Measurements from ENCODE around the gene TRABD. TPM values are rescaled to one million over a fixed set of nuclear protein-coding genes. Genes with fewer than 3 reads are reported as not detected.
"Not testable (repeated sequence)": the region's sequence is repeated elsewhere in the genome, so short reads cannot be mapped to it uniquely, and the experiment has no call there.

The TRABD gene
- total RNA-seq, 1 donor from 2014 or later: 16.2 TPM

DNA sequence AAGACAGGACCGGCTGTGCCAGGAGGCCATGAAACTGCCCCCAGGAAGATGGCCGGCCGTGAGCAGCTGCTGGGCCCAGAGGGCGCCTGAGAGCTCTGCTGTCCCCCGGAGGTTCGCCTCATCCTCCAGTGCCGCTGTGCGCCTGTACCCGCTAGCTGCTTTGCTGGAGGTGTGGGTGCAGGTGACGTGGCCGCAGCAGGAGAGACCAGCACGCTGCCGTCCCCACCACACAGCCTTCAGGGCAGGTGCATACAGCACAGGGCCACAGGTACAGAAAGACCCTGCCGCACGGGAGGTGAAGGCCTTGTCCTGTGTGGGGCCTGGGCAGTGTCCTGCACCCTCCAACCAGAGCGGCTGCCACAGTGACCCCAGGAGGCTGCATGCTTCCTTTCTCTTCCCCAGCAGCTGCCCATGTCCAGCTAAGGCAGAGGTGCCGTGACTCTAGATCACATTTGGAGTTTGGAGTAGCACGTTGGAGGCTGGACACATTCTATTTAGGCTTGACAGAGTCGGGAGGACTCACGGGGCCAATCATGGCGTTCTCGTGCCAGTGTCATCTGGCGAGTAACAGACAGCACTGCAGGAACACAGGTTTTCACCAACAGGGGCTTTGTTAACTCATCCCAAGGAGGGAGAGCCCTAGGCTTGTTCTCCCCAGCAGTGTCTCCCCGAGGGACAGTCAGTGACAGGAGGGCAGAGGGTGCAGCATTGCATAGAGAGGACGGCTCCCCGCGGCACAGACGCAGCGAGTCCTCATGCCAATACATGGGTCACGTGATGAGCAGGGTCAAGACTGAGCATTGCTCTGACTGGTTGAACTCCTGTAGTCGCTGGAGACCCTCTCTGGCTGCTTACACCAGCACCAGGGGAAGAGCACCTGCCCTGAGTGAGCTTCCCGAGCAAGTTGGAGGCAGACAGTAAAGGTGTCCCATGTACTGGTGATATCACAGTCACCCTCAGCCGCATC, 33.9 kb upstream of the TRABD start:
- DNase-seq (ENCODE audit: low read depth in 2 of 2): no peak

DNA sequence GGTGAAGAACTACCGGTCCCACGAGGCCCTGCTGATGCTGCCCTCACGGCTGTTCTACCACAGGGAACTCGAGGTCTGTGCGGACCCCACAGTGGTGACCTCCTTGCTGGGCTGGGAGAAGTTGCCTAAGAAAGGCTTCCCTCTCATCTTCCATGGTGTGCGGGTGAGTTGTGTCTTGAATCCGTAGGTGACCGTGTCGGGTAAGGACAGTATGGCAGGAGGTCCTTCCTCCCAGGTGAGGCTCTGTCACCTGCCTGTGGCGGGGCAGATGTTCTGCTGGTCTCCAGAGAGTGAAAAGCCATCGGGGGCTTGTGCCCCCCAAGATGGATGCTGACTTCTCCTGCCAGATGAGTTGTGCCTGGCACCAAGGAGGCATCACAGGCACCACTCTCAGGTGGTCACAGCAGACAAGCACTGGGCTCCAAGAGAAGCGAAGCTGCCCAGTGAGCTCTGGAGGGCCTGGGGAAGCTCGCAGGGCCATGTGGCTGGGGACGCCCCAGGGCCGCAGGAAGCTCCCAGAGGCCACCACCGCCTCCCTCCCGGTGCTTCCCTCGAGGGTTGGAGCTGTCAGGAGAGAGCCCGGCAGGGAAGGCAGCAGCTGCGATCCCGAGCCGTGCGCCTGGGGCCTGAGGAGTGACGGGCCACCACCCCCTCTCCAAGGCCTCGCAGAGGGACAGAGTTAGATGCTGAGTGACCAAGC, 32.5 kb upstream of the TRABD start:
- no peak for DNase-seq (ENCODE audit: low read depth in 2 of 2)

DNA sequence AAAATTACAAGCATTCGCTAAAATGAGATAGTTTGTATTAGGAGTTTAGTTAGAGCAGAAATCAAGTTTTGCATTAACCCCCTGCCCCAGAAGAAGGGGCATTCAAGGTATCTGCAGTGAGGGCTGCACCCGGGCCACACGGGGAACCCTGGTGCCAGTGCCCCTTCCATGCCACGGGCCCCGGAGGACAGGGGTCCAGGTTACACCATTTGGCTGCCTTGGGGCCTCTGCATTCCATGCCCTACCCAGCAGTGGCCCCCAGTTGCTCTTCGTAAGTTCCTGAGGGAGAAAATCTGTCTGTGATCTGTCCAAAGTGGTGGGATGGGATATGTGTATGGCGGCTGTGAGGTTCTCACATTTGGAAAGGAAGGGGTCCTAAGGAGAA, 32.0 kb upstream of the TRABD start:
- DNase-seq (ENCODE audit: low read depth in 2 of 2): no peak

DNA sequence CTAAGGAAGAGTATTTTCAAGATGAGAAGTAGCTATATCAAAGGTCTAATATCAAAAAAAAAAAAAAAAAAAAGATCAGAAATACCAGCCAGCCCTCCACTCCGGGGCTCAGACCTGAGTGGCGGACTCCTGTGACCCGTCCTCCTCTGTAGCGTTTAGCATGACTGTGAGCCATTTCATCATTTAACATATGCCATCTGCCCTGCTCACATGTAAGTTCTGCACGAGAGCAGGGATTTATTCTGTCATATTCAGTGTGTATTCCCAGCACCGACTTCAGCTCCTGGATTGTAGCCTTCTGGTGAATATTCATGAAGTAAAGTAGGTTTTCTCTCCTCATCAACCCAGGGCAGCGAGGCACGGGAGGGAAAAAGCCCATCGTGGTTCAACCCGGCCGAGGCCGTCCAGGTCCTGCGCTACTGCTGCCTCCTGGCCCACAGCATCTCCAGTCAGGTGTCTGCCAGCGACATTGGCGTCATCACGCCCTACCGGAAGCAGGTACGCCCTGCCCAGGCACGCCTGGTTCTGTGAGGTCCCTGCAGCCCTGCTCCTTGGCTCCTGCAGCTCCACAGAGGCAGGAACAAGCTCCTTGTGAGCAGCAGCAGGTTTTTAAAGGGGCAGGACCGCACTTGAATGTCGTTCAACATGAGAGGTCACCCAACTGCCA, 27.9 kb upstream of the TRABD start:
- DNase-seq (ENCODE audit: low read depth in 2 of 2): no peak

DNA sequence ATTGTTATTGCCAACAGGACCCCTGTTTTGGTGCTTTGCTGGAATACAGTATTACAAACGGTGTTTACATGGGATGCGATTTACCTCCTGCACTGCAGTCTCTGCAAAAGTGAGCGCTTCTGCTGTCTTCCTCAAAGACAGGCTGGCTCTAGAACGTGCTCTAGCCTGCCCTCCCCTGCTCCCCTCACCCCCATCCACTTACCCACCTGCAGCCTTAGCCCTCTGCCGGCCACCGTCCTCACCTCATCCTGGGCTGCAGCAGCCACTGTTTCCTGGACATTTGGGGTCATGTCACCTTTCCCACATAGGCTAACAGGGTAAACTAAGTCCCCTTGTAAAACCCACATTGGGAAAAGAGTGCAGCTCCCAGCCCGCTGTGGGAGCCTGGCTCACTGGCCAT, 24.8 kb upstream of the TRABD start:
- no peak for DNase-seq (ENCODE audit: low read depth in 2 of 2)

DNA sequence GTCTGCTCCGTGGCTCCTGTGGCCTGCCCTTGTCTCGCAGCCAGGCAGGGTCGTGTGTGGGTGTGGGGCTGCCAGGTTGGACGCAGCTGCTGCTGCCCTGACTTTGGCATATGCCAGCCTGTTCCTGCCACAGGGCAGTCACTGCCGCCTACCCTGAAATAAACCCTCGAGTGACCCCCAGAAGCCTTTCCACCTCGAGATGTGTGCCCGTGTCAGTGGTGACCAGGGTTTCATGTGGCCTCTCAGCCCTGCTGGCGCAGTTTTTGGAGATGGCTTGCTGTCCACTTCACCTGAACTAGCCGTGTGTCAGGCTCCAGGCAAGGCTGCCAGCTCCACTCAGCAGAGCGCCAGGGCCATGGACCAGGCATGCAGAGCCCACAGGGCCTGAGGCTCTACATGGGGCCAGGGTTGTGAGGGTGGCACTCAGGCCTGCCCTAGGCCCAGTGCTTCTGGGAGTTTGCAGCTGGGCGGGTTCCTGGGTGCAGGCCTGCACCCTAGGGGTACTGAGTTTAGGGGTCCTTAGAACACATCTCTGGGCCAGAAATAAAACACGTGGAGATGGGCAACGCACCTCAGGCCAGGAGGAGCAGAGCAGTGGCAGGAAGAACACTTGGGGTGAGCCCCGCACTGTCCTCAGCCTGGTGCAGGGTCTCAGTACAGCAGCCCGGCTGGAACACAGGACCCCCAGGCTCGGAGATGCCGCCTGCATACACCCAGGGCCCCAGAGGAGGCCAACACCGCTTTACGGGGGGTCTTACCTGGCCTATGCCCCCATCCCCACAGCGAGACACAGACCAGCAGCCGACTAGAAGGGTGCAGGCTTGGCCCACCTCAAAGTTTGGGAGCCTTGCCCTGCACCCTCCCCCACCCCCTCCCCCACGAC, 24.0 kb upstream of the TRABD start:
- DNase-seq (ENCODE audit: low read depth in 2 of 2): no peak

DNA sequence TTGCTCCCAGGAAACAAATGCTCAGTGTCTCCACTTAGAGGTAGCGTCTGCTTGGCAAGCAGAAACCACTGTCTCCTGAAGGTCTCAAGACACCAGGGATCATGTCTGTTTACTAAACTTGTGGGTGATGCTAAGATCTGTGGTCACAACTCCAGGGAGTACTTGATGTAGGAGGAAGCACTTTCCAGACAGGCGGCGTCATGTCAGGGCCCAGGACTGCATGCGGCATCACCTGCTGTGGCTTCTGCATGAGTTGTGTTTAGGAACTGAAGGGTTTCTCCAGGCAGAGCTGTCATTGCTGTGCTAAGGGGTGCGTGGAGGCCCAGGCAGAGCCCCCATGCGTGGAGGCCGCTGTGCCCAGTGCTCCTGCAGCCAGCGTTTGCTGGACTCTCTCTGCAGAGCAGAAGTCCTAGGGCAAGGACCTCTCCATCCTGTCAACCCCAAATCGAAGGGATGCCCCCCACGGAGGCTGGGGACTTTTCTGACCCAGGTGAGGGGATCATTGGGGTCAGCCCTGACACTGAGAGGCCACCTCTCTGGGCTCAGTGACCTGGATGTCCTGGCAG, 23.2 kb upstream of the TRABD start:
- DNase-seq (ENCODE audit: low read depth in 2 of 2): no peak

DNA sequence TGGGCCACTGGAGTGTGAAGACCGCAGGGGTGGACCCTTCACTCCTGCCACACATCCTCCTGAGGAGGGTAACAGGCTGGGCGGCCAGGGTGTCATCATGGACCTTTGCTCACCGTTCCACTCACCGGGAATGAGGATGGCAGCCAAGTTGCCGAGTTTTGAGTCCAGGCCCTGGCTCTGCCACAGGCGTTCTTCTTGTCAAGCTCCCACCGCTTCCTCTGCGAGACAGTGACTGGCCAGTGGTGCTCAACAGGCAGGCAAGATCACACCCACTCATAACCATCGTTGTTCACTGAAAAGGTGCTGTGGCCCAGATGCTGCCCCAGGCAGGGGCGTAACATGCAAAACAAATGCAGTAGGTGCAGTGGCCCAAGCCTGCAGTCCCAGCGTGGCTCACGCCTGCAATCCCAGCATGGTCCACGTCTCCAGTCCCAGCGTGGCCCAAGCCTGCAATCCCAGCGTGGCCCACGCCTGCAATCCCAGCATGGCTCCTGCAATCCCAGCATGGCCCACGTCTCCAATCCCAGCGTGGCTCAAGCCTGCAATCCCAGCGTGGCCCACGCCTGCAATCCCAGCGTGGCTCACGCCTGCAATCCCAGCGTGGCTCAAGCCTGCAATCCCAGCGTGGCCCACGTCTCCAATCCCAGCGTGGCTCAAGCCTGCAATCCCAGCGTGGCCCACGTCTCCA, 20.1 kb upstream of the TRABD start:
- DNase-seq (ENCODE audit: low read depth in 2 of 2): no peak

DNA sequence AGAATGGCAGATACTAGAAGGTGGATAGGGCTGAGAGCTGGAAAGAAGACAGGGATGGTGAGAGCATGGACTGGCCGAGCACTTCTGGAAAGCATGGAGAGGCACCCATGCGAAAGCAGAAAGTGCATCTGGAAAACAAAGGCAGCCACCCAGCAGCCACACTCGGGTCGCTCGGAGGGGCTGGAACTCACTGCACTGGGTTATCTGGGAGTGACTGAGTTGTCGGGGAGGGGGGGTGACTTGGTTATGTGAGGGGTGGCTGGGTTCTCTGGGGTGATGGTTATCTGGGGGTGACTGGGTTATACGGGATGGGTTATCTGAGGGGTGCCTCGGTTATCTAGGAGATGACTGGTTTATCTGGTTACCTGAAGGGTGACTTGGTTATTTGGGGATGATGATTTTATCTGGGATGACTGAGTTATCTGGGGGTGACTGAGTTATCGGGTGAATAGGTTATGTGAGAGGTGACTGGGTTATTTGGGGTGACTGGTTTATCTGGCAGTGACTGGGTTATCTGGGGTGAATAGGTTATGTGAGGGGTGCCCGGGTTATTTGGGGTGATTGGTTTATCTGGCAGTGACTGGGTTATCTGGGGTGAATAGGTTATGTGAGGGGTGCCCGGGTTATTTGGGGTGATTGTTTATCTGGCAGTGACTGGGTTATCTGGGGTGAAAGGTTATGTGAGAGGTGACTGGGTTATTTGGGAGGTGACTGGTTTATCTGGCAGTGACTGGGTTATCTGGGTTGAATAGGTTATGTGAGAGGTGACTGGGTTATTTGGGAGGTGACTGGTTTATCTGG, 17.8 kb upstream of the TRABD start:
- DNase-seq (ENCODE audit: low read depth in 2 of 2): no peak

DNA sequence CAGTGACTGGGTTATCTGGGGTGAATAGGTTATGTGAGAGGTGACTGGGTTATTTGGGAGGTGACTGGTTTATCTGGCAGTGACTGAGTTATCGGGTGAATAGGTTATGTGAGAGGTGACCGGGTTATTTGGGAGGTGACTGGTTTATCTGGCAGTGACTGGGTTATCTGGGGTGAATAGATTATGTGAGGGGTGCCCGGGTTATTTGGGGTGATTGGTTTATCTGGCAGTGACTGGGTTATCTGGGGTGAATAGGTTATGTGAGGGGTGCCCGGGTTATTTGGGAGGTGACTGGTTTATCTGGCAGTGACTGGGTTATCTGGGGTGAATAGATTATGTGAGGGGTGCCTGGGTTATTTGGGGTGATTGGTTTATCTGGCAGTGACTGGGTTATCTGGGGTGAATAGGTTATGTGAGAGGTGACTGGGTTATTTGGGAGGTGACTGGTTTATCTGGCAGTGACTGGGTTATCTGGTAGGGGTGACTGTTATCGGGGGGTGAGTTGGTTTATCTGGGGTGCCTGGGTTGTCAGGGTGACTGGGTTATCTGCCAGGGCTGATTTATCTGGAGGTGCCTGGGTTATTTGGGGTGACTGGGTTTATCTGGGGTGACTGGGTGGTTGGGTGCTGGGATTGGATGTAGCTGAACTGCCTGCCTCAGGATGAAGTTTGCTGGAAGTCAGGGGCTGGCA, 17.1 kb upstream of the TRABD start:
- DNase-seq (ENCODE audit: low read depth in 2 of 2): not testable (repeated sequence)

DNA sequence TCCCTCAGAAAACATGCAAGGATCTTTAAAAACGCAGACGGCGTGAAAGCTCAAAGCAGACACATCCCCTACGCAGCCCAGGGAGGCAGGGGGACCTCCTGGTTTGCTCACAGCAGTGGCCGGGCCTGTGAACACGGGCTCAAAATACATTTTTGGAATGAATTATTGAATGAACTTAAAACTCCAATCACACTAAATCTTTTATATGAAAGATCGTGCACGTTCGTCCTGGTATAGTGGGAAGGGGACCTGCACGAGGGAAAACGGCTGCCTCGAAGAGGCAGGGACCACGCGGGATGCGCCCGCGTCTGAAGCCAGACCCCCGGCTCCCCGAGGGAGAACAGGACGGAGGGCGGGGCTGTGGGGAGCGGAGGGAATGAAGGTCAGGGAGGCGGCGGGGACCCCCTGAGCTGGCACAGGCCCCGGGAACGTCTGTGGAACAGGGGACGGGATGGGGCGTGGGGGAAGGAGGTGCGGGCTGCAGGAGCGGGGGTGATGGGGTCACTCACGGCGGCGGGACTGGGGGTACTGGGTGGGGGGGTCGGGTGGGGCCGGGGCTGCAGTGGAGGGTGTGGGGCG, 16.4 kb upstream of the TRABD start:
- no peak for DNase-seq (ENCODE audit: low read depth in 2 of 2)

DNA sequence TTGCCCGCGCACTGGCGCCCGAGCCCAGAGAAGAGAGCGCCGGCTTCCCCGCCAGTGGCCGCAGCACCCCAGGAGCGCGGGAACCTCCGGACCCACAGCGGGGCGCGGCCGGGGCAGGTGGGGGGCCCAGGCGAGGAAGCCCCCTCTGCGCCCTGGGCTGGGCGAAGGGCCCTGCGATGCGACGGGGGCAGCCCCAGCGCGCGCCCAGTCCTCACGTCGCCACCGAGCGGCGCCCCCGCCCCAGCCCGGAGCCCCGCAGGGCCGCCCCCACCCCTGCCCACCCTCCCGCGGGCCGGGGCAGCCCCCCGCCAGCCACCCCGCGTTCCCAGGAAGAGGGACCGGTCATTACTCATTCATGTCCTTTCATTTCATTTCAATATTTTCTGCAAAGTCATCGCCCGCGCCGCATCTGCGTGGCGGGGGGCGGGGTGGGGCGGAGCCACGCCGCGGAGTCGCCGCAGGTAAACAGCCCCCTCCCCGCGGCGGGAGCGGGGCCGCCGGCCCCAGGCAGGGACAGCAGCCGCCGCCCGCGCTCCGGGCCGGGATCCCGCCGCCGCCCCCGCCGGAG, 15.9 kb upstream of the TRABD start:
- DNase-seq (ENCODE audit: low read depth in 2 of 2): peak in 1 of 2 donors; percentile 42

DNA sequence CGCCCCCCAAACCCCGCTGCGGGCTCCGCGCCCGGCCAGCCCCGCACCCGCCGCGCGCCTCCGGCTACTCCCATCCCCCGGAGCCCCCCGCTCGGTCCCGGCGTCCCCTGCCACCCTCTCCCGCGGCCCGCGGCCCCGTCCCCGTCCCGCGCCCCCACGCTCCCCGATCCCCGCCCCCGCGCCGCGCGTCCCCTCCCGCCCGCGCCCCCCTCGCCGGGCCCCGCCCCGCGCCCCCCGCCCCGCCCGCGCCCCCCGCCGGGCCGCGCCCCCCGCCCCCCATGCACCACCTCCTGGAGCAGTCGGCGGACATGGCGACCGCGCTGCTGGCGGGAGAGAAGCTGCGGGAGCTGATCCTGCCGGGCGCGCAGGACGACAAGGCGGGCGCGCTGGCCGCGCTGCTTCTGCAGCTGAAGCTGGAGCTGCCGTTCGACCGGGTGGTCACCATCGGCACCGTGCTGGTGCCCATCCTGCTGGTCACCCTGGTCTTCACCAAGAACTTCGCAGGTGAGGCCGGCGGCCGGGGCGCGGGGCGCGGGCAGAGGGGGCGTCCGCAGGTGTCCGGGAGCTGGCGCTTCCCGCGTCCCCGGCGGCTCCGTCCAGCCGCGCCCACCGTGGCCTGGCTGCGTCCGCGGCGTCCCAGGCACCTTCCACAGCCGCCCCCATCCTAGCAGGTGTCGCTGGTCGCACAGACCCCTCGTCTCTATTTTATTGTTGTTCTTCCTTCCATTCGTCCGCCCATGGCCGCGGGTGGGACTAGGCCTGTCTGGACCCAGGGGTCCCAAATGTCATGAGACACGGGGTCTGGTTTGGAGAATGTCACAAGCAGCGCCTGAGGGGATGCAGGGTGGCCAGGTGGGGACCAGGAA, 15.0 kb upstream of the TRABD start, which contains the start of gene PANX2:
TSS of gene PANX2 (plus strand) at position 279 of the 866 bp plus-strand sequence. CDS start at position 279, 0 bp downstream.
- peak in 1 of 2 donors; percentile 37 for DNase-seq (ENCODE audit: low read depth in 2 of 2)

DNA sequence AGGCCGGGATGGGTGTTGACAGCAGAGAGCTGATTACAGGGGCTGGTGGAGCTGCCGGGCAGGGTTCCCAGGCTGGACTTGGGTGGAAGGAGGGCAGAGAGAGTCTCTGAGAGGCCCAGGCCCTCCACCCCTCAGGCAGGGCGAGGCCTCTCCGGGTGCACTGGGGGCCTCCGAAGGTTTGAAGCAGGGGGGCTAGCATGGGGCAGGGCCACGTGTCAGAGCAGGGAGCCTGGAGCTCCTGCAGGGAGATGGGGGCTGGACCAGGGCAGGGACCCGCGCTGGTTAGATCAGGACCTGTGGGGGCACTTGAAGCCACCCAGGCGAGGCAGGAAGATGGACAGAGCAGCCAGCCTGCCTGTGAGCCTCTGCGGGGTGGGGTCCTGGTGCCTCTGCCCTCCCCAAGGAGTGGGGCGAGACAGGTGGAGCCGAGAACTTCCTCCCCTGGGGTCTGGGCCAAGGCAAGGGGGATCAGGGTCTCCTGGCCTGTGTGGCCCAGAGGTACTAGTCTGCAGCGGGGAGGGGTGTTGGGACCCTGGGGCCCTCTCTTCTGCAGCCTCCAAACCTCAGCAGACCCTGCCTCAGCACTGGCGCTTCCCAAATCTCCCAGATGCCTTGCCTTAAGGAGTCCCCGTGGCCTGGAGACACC, 14.3 kb upstream of the TRABD start:
- no peak for DNase-seq (ENCODE audit: low read depth in 2 of 2)

DNA sequence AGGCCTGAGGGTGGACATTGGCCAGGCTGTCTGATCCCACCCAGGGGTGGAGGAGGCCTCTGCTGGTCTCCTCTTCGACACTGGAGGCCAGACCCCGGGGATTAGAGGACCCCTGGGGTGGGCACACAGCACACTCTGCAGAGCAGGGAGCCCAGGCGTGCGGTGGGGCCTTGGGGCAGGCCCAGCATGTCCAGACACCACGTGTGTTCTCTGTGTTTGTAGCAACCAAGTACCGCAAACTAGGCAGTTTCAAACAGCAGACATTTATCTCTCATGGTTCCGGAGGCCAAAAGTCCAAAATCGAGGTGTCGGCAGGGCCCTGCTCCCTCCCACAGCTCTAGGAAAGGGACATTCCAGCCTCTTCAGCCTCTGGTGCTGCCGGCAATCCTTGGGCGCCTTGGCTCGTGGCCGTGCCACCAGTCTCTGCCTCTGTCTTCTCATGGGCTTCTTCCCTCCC, 13.7 kb upstream of the TRABD start:
- DNase-seq (ENCODE audit: low read depth in 2 of 2): no peak

DNA sequence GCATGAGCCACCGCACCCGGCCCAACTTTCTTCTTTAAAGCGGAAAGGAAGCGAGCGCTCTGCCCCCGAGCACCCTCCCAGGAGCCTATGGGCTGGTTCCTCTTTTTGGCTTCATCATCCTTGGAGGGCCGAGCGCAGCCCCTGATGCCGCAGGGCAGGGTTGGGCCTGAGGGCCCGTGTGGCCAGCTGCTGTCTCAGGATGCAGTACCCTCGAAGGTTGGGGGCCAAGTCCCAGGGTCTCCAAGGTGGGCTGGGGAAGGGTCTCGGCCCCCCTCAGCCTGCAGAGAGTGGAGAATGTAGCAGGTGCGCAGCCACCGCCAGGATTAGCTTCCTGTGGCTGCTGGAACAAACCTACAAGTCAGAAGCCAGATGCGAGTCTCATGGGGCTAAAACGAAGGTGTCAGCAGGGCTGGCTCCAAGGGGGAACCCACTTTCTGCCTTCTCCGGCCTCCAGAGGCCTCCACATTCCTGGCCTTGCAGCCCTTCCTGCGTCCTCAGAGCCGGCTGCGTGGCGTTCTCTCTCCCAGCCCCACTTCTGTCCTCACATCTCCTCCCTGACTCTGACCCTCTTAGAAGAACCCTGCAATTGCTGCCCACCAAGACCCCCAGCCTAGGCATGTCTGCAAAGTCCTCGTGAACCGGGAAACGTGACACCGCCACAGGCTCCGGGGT, 12.3 kb upstream of the TRABD start:
- DNase-seq (ENCODE audit: low read depth in 2 of 2): no peak

All from dermis microvascular lymphatic vessel endothelial cell (primary cell).